GM23338 (cell line): Measurements from ENCODE around the gene KCNJ16.

Source experiments
- CTCF ChIP-seq, 2 experiments: fragments of 200-600 bp in 1 of 2; sonication (generic) in 1 of 2; conservative IDR thresholded peaks; 2 replicates each; pipeline versions ENCODE4 v1.5.1 to v1.6.1; 2016 to 2017; ENCODE audit warnings: antibody characterized with exemption in 2 of 2, low read depth in 2 of 2, mild to moderate bottlenecking in 2 of 2, moderate library complexity in 1 of 2
- ETS1 ChIP-seq: IDR thresholded peaks from 2 replicates; pipeline ENCODE4 v1.6.1; 2016; ENCODE audit warnings: antibody characterized with exemption
- EZH2 ChIP-seq: fragments of 200-600 bp; sonication (generic); IDR thresholded peaks from one replicate; pipeline ENCODE4 v1.8.0; 2017; ENCODE audit warnings: antibody characterized with exemption, mild to moderate bottlenecking, low read depth; ENCODE audit not compliant: unreplicated experiment
- EZH2phosphoT487 ChIP-seq: fragments of 200-600 bp; sonication (generic); IDR thresholded peaks from one replicate; pipeline ENCODE4 v1.8.1; 2018; ENCODE audit warnings: antibody characterized with exemption; ENCODE audit not compliant: unreplicated experiment
- REST ChIP-seq: IDR thresholded peaks from one replicate; pipeline ENCODE4 v1.6.1; 2018; ENCODE audit warnings: antibody characterized with exemption; ENCODE audit not compliant: unreplicated experiment
- STAT1 ChIP-seq: IDR thresholded peaks from one replicate; pipeline ENCODE4 v1.6.1; 2016; ENCODE audit warnings: antibody characterized with exemption; ENCODE audit not compliant: unreplicated experiment
- ZNF114 ChIP-seq: fragments of 250-450 bp; sonication (Bioruptor Pico); IDR thresholded peaks from 2 replicates; pipeline ENCODE4 v1.5.0; 2020; ENCODE audit warnings: mild to moderate bottlenecking, moderate library complexity
- ZNF462 ChIP-seq: fragments of 250-450 bp; sonication (Bioruptor Pico); IDR thresholded peaks from 2 replicates; pipeline ENCODE4 v1.5.0; 2020; ENCODE audit warnings: mild to moderate bottlenecking, moderate library complexity

GRCh38 chr17:70184770-70185169 is 109.7 kb downstream of the KCNJ16 start:
- TF ChIP-seq CTCF (conservative IDR thresholded peaks at IDR 0.05; ENCODE audit: low read depth in 2 of 2): no peak
- no peak for TF ChIP-seq REST
- no peak for TF ChIP-seq EZH2phosphoT487
- TF ChIP-seq STAT1: no peak
- TF ChIP-seq ZNF462 (CRISPR knock-in tag): no peak
- TF ChIP-seq EZH2: no peak
- TF ChIP-seq ETS1: no peak
- TF ChIP-seq ZNF114: no peak
